Prostate gland (tissue), 2 donors: ENCODE data around the gene COA5. TPM values are rescaled to one million over a fixed set of nuclear protein-coding genes. Genes with fewer than 3 reads are reported as not detected.

Source experiments
- DNase-seq: peaks from one replicate; pipeline ENCODE4 v3.0.0-alpha.2; 2019; ENCODE audit warnings: low spot score
- H3K27ac ChIP-seq, 2 donors: fragments of 200-600 bp; sonication (generic); 2 replicates each; pipeline ENCODE4 v1.5.1; 2017 to 2019
- H3K27me3 ChIP-seq: fragments of 200-600 bp; sonication (generic); replicated peaks from 2 replicates; pipeline ENCODE4 v1.5.1; 2019; ENCODE audit not compliant: insufficient read depth
- H3K36me3 ChIP-seq, 2 donors: fragments of 200-600 bp; sonication (generic); 1 replicate in 1 of 2; 2 replicates in 1 of 2; pipeline versions ENCODE4 v1.5.1 to v1.8.1; 2017 to 2019
- H3K4me1 ChIP-seq: fragments of 200-600 bp; sonication (generic); replicated peaks from 2 replicates; pipeline ENCODE4 v1.5.1; 2019
- H3K4me3 ChIP-seq, 2 donors: fragments of 200-600 bp; sonication (generic); 2 replicates each; pipeline ENCODE4 v1.5.1; 2017 to 2019
- H3K9me3 ChIP-seq: fragments of 200-600 bp; sonication (generic); 2 replicates; pipeline ENCODE4 v1.5.1; 2017
- CTCF ChIP-seq, 4 experiments: fragments of 200-600 bp in 2 of 4; fragments of 450-650 bp in 2 of 4; sonication (generic) in 2 of 4; IDR thresholded peaks; 1 replicate in 3 of 4; 2 replicates in 1 of 4; pipeline ENCODE4 v1.5.1; 2016 to 2019; ENCODE audit warnings: antibody characterized with exemption in 4 of 4, mild to moderate bottlenecking in 2 of 4, moderate library complexity in 2 of 4
- POLR2A ChIP-seq: fragments of 450-650 bp; IDR thresholded peaks from one replicate; pipeline ENCODE4 v1.6.1; 2016; ENCODE audit warnings: antibody characterized with exemption, mild to moderate bottlenecking
- POLR2AphosphoS5 ChIP-seq: sonication (generic); formaldehyde crosslinking; IDR thresholded peaks from one replicate; pipeline ENCODE4 v1.6.1; 2017; ENCODE audit warnings: antibody characterized with exemption
- WGBS: methylation state at CpG from one replicate; pipeline ENCODE4 v1.1.5; 2018; 5-methylcytosine and 5-hydroxymethylcytosine counted together
- intact Hi-C: fragments of 100-400 bp; cut with DNase I; formaldehyde crosslinking; loops from one replicate; pipeline ENCODE4 v1.14.2; 2022
- total RNA-seq, 2 donors: library from RNA; depleted of rRNA; stranded (reverse); fragments of >200 nt; gene quantifications; one replicate each; pipeline ENCODE4 v1.1.0, GENCODE V29; 2016

The COA5 gene
- total RNA-seq, 2 donors from 2014 or later: 34.9 to 41.6 TPM

DNA sequence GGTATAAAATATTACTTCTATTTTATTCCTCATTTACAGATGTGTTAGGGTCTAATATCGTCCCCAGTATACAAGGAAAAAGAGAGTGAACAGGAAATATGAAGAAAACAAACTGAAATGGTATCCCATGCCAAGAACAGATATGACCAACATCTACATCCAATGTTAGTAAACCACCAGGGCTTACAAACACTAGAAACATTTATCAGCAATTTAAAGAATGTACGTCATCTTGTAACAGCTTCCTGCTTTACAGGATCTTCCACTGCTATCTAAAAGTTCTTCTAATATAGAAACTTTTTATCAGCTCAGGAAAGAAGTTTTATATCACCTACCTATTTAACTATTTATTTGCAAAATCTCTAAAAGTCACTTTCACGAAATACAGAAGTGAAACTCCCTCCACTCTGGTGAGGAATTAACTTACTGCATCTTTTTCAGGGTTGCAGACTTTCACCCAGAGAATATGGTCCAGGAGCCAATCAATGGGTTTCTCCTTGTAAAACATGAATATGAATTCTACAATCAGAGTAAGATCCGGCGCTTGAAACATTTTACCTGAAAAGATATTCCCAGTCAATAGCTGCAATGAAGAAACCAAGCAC, 35.3 kb upstream of the COA5 start:
- 88% methylated on average over 5 of the region's 5 CpGs for WGBS
- H3K27ac ChIP-seq: no peak overlapping the region
- H3K4me3 ChIP-seq: no peak overlapping the region
- TF ChIP-seq CTCF (IDR thresholded peaks at IDR 0.05) (no peak), POLR2A (no peak), POLR2AphosphoS5 (no peak)
- no peaks in the 10 kb centered on the region for H3K4me1 ChIP-seq
- intact Hi-C loops: no loop called here
- H3K36me3 ChIP-seq: no peaks in the 10 kb centered on the region
- no peak for DNase-seq
- no peaks in the 10 kb centered on the region for H3K9me3 ChIP-seq
- no peaks in the 10 kb centered on the region for H3K27me3 ChIP-seq

DNA sequence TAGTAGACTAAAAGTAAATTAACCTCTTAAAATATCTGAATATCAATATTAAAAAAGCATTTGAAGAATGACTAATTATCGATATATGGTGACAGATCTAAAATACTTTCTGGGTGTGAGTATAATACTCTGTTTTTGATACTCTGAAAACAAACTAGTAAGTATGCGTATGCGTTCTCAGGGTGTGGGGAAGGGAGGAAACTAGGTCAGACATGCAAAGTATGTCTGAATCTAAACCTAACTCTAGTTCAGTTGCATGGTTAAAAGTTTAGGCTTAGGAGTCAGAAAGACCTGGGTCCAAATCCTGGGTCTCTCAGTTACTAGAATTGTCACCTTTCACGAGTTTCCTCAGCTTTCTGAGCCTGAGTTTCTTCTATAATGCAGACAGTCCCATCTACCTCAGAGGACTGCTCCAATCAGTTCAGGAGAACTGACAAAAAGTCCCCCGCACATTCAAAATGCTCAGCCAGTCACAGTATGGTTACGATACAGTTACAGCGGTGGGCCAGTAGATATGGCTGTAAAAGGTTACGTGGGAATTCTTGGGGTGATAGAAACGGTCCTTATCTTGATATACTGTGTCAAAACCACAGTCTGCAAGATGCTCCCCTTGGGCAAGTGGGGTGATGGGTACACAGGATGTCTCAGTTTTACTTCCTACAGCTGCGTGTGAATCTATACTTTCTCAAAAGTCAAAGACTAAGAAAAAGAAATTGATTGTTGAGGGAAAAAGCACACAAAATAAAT, 29.3 kb upstream of the COA5 start:
- Histone ChIP-seq H3K4me3 (no peak overlapping the region), H3K36me3 (peaks cover 0 to 4% of the 10 kb centered on the region in 2 donors), H3K4me1 (no peaks in the 10 kb centered on the region), H3K27ac (no peak overlapping the region), H3K9me3 (no peaks in the 10 kb centered on the region), H3K27me3 (no peaks in the 10 kb centered on the region)
- TF ChIP-seq POLR2A (no peak), CTCF (IDR thresholded peaks at IDR 0.05) (no peak), POLR2AphosphoS5 (no peak)
- intact Hi-C loops: no loop called here
- WGBS: 81% methylated on average over 10 of the region's 10 CpGs
- no peak for DNase-seq

- no peak overlapping the region for H3K4me3 ChIP-seq
- no peak overlapping the region for H3K27ac ChIP-seq
- intact Hi-C loops: no loop called here
- no peaks in the 10 kb centered on the region for H3K4me1 ChIP-seq
- H3K27me3 ChIP-seq: no peaks in the 10 kb centered on the region
- TF ChIP-seq POLR2AphosphoS5: no peak
- no peak for TF ChIP-seq CTCF (IDR thresholded peaks at IDR 0.05)
- no peak for TF ChIP-seq POLR2A
- no peaks in the 10 kb centered on the region for H3K9me3 ChIP-seq
- DNase-seq: no peak
- peaks cover 0 to 4% of the 10 kb centered on the region in 2 donors for H3K36me3 ChIP-seq
- WGBS: 67% methylated on average over 9 of the region's 9 CpGs
These were observed 26.2 kb upstream of the COA5 start for GRCh38 chr2:98634406-98635092.

DNA sequence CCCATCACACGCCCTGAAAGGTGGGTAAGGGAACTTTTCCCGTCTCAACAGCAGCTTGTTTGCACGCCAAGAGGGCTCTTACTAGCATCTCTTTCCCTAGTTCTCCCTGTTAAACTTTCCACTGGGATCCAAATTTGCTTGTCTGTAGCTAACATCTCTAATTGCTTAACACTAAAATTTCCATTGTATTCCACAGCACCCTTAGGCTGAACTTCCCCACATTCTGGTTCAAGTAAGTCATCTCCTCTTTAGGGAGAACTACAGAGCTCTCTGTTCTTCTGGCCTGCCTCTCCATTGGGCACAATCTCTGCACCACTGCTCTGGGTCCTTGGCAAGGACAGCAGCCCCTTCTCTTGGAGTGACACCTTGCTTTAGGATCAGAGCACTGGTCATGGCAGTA, 24.0 kb upstream of the COA5 start:
- H3K36me3 ChIP-seq: peaks cover 0 to 4% of the 10 kb centered on the region in 2 donors
- TF ChIP-seq POLR2AphosphoS5 (no peak), CTCF (IDR thresholded peaks at IDR 0.05) (no peak), POLR2A (no peak)
- no peaks in the 10 kb centered on the region for H3K9me3 ChIP-seq
- no peaks in the 10 kb centered on the region for H3K27me3 ChIP-seq
- H3K4me3 ChIP-seq: no peak overlapping the region
- WGBS: 84% methylated on average over 3 of the region's 3 CpGs
- intact Hi-C loops: no loop called here
- DNase-seq: no peak
- no peaks in the 10 kb centered on the region for H3K4me1 ChIP-seq
- no peak overlapping the region for H3K27ac ChIP-seq
